Ovary (tissue), 9 donors: ENCODE results near the gene ASB5. TPM values are rescaled to one million over a fixed set of nuclear protein-coding genes. Genes with fewer than 3 reads are reported as not detected.
A peak's percentile ranks its signal among the peaks of the same experiment; 100 is the strongest.

Experiments used
- DNase-seq, 5 donors: peaks; one replicate each; pipeline ENCODE4 v3.0.0-alpha.2; 2019 to 2020
- H3K27ac ChIP-seq, 2 donors: fragments of 200-600 bp; one replicate each; pipeline versions ENCODE4 v1.5.1 to v1.8.0; 2019 to 2022
- H3K27me3 ChIP-seq: fragments of 200-600 bp; one replicate; pipeline ENCODE4 v1.8.0; 2022
- H3K36me3 ChIP-seq: fragments of 200-600 bp; sonication (generic); one replicate; pipeline ENCODE4 v1.5.1; 2019
- H3K4me1 ChIP-seq: one replicate; pipeline ENCODE4 v1.8.1; 2013; ENCODE audit warnings: mild to moderate bottlenecking, moderate library complexity; ENCODE audit not compliant: insufficient read depth
- H3K4me3 ChIP-seq: fragments of 200-600 bp; sonication (generic); one replicate; pipeline ENCODE4 v1.5.1; 2017
- H3K9me3 ChIP-seq, 2 donors: fragments of 200-600 bp in 1 of 2; sonication (generic) in 1 of 2; one replicate each; pipeline versions ENCODE4 v1.5.1 to v1.8.1; 2013 to 2019; ENCODE audit warnings: mild to moderate bottlenecking in 1 of 2, moderate library complexity in 1 of 2
- CTCF ChIP-seq, 3 donors: fragments of 450-650 bp in 2 of 3; fragments of 200-600 bp in 1 of 3; IDR thresholded peaks; one replicate each; pipeline versions ENCODE4 v1.5.1 to v1.8.0; 2016 to 2022; ENCODE audit warnings: antibody characterized with exemption in 3 of 3, mild to moderate bottlenecking in 1 of 3
- EP300 ChIP-seq: sonication (generic); formaldehyde crosslinking; IDR thresholded peaks from one replicate; pipeline ENCODE4 v1.6.1; 2017; ENCODE audit warnings: antibody characterized with exemption
- POLR2A ChIP-seq: fragments of 450-650 bp; IDR thresholded peaks from one replicate; pipeline ENCODE4 v1.6.1; 2017; ENCODE audit warnings: antibody characterized with exemption, mild to moderate bottlenecking, moderate library complexity
- WGBS, 3 donors: extraction: QIAGEN DNeasy Blood & Tissue Kit in 1 of 3; methylation state at CpG; one replicate each; pipeline versions ENCODE4 v1.1.5 to v1.1.7; 2013 to 2017; 5-methylcytosine and 5-hydroxymethylcytosine counted together
- intact Hi-C, 4 donors: fragments of 100-400 bp; cut with DNase I; formaldehyde crosslinking; loops; one replicate each; pipeline versions ENCODE4 v1.11.0 to v1.15.1; 2022 to 2023
- polyA plus RNA-seq, 2 donors: library from polyadenylated mRNA; stranded (reverse); fragments of 200-250 nt in 1 of 2; fragments of 350-450 nt in 1 of 2; fragmentation: Illumina TruSeq in 1 of 2; extraction: RNeasy Lipid Tissue Mini Kit (QIAGEN cat#74804) in 1 of 2; gene quantifications; one replicate each; pipeline ENCODE4 v1.2.3, GENCODE V29; 2013 to 2014
- total RNA-seq, 7 donors: library from RNA; depleted of rRNA in 2 of 7; stranded (reverse); fragments of >200 nt in 2 of 7; fragmentation: NEBNext Ultra II Directional in 3 of 7; extraction: Animal tissue kit (Norgen Biotek cat#: 25700) in 3 of 7; gene quantifications; one replicate each; pipeline versions ENCODE4 v1.1.0 to v1.2.4, GENCODE V29; 2016 to 2023
- donor health status: DM: no; HTN: no; CAD: no; lungs with moderate emphysema.
- donor health status: DM: no; HTN: no; CAD: no.
- donor health status: Bipolar disorder and iron deficiency.
- donor health status: DM: yes; HTN: yes; CAD: no.
- donor health status: DM: no; HTN: no; CAD: no.
- donor health status: DM: yes; HTN: yes; CAD: no.

Gene ASB5
- total and polyA plus RNA-seq, 9 donors: 0.11 to 0.37 (median 0.23) TPM; not detected in 6

GRCh38 chr4:176205299-176205698 lies 63.7 kb downstream of the ASB5 start:
- Histone ChIP-seq H3K27ac (no peak overlapping the region), H3K36me3 (no peaks in the 10 kb centered on the region), H3K27me3 (no peaks in the 10 kb centered on the region), H3K4me3 (no peak overlapping the region), H3K4me1 (no peaks in the 10 kb centered on the region), H3K9me3 (no peaks in the 10 kb centered on the region)
- 55 to 67% (median 56%) methylated on average over 4 of the region's 4 CpGs for WGBS, 3 donors
- TF ChIP-seq EP300 (no peak), POLR2A (no peak), CTCF (IDR thresholded peaks at IDR 0.05) (no peak)
- intact Hi-C loops: no loop called here
- no peak for DNase-seq

GRCh38 chr4:176198316-176198903 lies 70.6 kb downstream of the ASB5 start:
- TF ChIP-seq EP300: no peak
- no peak for TF ChIP-seq POLR2A
- no peak for TF ChIP-seq CTCF (IDR thresholded peaks at IDR 0.05)
- Histone ChIP-seq H3K4me1 (no peaks in the 10 kb centered on the region), H3K27ac (no peak overlapping the region), H3K4me3 (no peak overlapping the region), H3K36me3 (no peaks in the 10 kb centered on the region), H3K27me3 (no peaks in the 10 kb centered on the region), H3K9me3 (no peaks in the 10 kb centered on the region)
- WGBS, 3 donors: 78 to 84% (median 78%) methylated on average over 8 of the region's 8 CpGs
- intact Hi-C loops: loop anchor here in 1 of 4 donors (10.0 kb wide), 1 partner anchor 126 kb away; no protein-coding TSS in a partner anchor
- DNase-seq: no peak

GRCh38 chr4:176195184-176195978 lies 73.6 kb downstream of the ASB5 start, which contains the start of gene SPATA4:
SPATA4 (minus strand) TSS chr4:176195585; CDS start chr4:176195562, 23 bp downstream.
- H3K27ac ChIP-seq: peak within 1 kb of the TSS in 1 of 2 donors; percentile 43
- H3K27me3 ChIP-seq: no peaks in the 10 kb centered on the region
- no peaks in the 10 kb centered on the region for H3K36me3 ChIP-seq
- peak within 1 kb of the TSS; percentile 66 for H3K4me3 ChIP-seq
- 0% methylated on average over 41 to 45 of the region's 45 CpGs for WGBS, 3 donors
- H3K4me1 ChIP-seq: no peaks in the 10 kb centered on the region
- intact Hi-C loops: loop anchor here in 1 of 4 donors (10.0 kb wide), 1 partner anchor 129 kb away; no protein-coding TSS in a partner anchor
- no peak for TF ChIP-seq EP300
- no peak for TF ChIP-seq CTCF (IDR thresholded peaks at IDR 0.05)
- TF ChIP-seq POLR2A: no peak
- DNase-seq: peak; percentile 91 to 95 (median 93)
- H3K9me3 ChIP-seq: no peaks in the 10 kb centered on the region

GRCh38 chr4:176193938-176194337 lies 75.1 kb downstream of the ASB5 start:
- Histone ChIP-seq H3K4me1 (no peaks in the 10 kb centered on the region), H3K4me3 (no peak overlapping the region), H3K36me3 (no peaks in the 10 kb centered on the region), H3K27ac (no peak overlapping the region), H3K27me3 (no peaks in the 10 kb centered on the region), H3K9me3 (no peaks in the 10 kb centered on the region)
- WGBS, 3 donors: 72 to 75% (median 74%) methylated on average over 3 of the region's 3 CpGs
- intact Hi-C loops: loop anchor here in 1 of 4 donors (10.0 kb wide), 1 partner anchor 131 kb away; no protein-coding TSS in a partner anchor
- no peak for DNase-seq
- TF ChIP-seq EP300 (no peak), POLR2A (no peak), CTCF (IDR thresholded peaks at IDR 0.05) (no peak)
